Keratinocyte (primary cell): ENCODE results near the gene FUCA2. TPM values are rescaled to one million over a fixed set of nuclear protein-coding genes. Genes with fewer than 3 reads are reported as not detected.

ENCODE experiments used
- DNase-seq: peaks from one replicate; pipeline ENCODE4 v3.0.0-alpha.2; 2011; ENCODE audit warnings: low read depth, missing footprints, low spot score
- FAIRE-seq: peaks from 2 replicates; lab custom pipeline; 2011; peaks lifted over from hg19 to GRCh38; lab: Jason Lieb, UNC
- H2AFZ ChIP-seq: 2 replicates; pipeline ENCODE4 v1.6.0; 2012; ENCODE audit warnings: low read length, control low read depth, inconsistent platforms; ENCODE audit not compliant: control insufficient read depth
- H3K27ac ChIP-seq: 2 replicates; pipeline ENCODE4 v1.5.1; 2011; ENCODE audit warnings: low read length; ENCODE audit not compliant: control insufficient read depth, insufficient read depth
- H3K27me3 ChIP-seq: 3 replicates; pipeline ENCODE4 v1.6.0; 2011; ENCODE audit warnings: low read length; ENCODE audit not compliant: control insufficient read depth, insufficient read depth; ENCODE audit errors: extremely low read depth
- H3K36me3 ChIP-seq, 2 experiments: 2 replicates in 1 of 2; 3 replicates in 1 of 2; pipeline ENCODE4 v1.5.1; 2011; ENCODE audit warnings: low read length in 2 of 2, mild to moderate bottlenecking in 1 of 2; ENCODE audit not compliant: control insufficient read depth in 2 of 2, insufficient read depth in 2 of 2; ENCODE audit errors: extremely low read depth in 1 of 2
- H3K4me1 ChIP-seq: 3 replicates; pipeline ENCODE4 v1.5.1; 2011; ENCODE audit warnings: low read length; ENCODE audit not compliant: control insufficient read depth, insufficient read depth; ENCODE audit errors: extremely low read depth
- H3K4me2 ChIP-seq: 3 replicates; pipeline ENCODE4 v1.6.0; 2011; ENCODE audit warnings: low read depth, low read length; ENCODE audit not compliant: control insufficient read depth, insufficient read depth; ENCODE audit errors: extremely low read depth
- H3K4me3 ChIP-seq, 3 experiments: fragments of 200-600 bp in 1 of 3; sonication (generic) in 1 of 3; 2 replicates in 2 of 3; 3 replicates in 1 of 3; pipeline ENCODE4 v1.5.1; 2011 to 2016; ENCODE audit warnings: low read length in 3 of 3, mild to moderate bottlenecking in 3 of 3, control low read depth in 2 of 3, inconsistent platforms in 1 of 3, low read depth in 1 of 3, mixed read lengths in 1 of 3, mixed run types in 1 of 3, moderate library complexity in 1 of 3; ENCODE audit not compliant: control insufficient read depth in 2 of 3, insufficient read depth in 2 of 3; ENCODE audit errors: extremely low read depth in 1 of 3
- H3K79me2 ChIP-seq: 2 replicates; pipeline ENCODE4 v1.6.0; 2012; ENCODE audit warnings: low read length; ENCODE audit not compliant: control insufficient read depth, insufficient read depth
- H3K9ac ChIP-seq: 3 replicates; pipeline ENCODE4 v1.6.0; 2011; ENCODE audit warnings: low read length; ENCODE audit not compliant: control insufficient read depth, insufficient read depth; ENCODE audit errors: extremely low read depth
- H3K9me1 ChIP-seq: 3 replicates; pipeline ENCODE4 v1.6.0; 2011; ENCODE audit warnings: low read length; ENCODE audit not compliant: control insufficient read depth, insufficient read depth; ENCODE audit errors: extremely low read depth
- H3K9me3 ChIP-seq: 2 replicates; pipeline ENCODE4 v1.5.1; 2012; ENCODE audit warnings: low read depth, low read length; ENCODE audit not compliant: control insufficient read depth
- H4K20me1 ChIP-seq: 3 replicates; pipeline ENCODE4 v1.6.0; 2011; ENCODE audit warnings: low read length; ENCODE audit not compliant: control insufficient read depth, insufficient read depth; ENCODE audit errors: extremely low read depth
- EZH2 ChIP-seq: IDR thresholded peaks from one replicate; pipeline ENCODE4 v1.6.1; 2012; ENCODE audit warnings: inconsistent platforms, mild to moderate bottlenecking, low read length, moderate library complexity
- dilution Hi-C: fragments of 300-500 bp; cut with MboI; formaldehyde crosslinking; loops from one replicate; pipeline ENCODE4 v1.7.0; 2020; ENCODE audit warnings: low sequenced_read_pairs; ENCODE audit not compliant: extremely low pct_ligation_motif_present
- polyA plus RNA-seq, 5 experiments: library from polyadenylated mRNA; depleted of rRNA in 3 of 5; stranded (reverse) in 3 of 5; stranded (forward) in 1 of 5; unstranded in 1 of 5; fragments of >200 nt; gene quantifications; 1 replicate in 1 of 5; 2 replicates in 3 of 5; 3 replicates in 1 of 5; pipeline versions ENCODE4 v1.2.1 to v1.2.3, GENCODE V29; 2011 to 2012; ENCODE audit warnings: missing spikeins in 2 of 5, low read depth in 1 of 5, low replicate concordance in 1 of 5
- TF ChIP-seq, protein P1 (sequence below), 3 experiments: IDR thresholded peaks in 1 of 3; conservative IDR thresholded peaks in 1 of 3; optimal IDR thresholded peaks in 1 of 3; 2 replicates in 2 of 3; 3 replicates in 1 of 3; pipeline versions ENCODE3 to v1.5.1; 2011; ENCODE audit warnings: low read length in 3 of 3, mild to moderate bottlenecking in 3 of 3, moderate library complexity in 2 of 3, control low read depth in 1 of 3, inconsistent platforms in 1 of 3; ENCODE audit not compliant: insufficient read depth in 2 of 3; ENCODE audit errors: extremely low read depth in 1 of 3

The FUCA2 gene
- polyA plus RNA-seq, 1 donor (not counting 4 experiments of a cell fraction or from before 2014, with no cell fraction given) = 12.5 TPM

DNA sequence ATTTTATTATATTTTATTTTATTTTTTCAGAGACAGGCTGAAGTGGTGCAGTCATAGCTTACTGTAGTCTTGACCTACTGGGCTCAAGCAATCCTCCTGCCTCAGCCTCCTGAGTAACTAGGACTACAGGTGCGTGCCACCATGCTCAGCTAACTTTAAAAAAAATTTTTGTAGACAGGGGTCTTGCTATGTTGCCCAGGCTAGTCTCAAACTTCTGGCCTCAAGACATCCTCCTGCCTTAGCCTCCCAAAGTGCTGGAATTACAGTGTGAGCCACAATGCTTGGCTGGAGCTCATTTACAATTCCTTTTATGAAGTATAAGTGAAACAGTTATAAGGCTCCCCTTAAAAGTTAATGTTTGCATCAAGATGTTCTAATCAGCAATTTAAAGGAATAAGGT, 14.5 kb downstream of the FUCA2 start:
- Histone ChIP-seq H3K79me2 (no peaks in the 10 kb centered on the region), H3K9ac (no peak overlapping the region), H3K9me3 (no peaks in the 10 kb centered on the region), H4K20me1 (no peaks in the 10 kb centered on the region), H3K27ac (no peak overlapping the region), H2AFZ (no peak overlapping the region), H3K9me1 (no peaks in the 10 kb centered on the region), H3K4me2 (no peak overlapping the region), H3K4me3 (no peak overlapping the region), H3K4me1 (no peaks in the 10 kb centered on the region), H3K36me3 (peaks cover 0 to 1% of the 10 kb centered on the region in 2 experiments), H3K27me3 (no peaks in the 10 kb centered on the region)
- dilution Hi-C loops = no loop called here
- FAIRE-seq (no peak), DNase-seq (no peak)
- TF ChIP-seq, protein P1, sequence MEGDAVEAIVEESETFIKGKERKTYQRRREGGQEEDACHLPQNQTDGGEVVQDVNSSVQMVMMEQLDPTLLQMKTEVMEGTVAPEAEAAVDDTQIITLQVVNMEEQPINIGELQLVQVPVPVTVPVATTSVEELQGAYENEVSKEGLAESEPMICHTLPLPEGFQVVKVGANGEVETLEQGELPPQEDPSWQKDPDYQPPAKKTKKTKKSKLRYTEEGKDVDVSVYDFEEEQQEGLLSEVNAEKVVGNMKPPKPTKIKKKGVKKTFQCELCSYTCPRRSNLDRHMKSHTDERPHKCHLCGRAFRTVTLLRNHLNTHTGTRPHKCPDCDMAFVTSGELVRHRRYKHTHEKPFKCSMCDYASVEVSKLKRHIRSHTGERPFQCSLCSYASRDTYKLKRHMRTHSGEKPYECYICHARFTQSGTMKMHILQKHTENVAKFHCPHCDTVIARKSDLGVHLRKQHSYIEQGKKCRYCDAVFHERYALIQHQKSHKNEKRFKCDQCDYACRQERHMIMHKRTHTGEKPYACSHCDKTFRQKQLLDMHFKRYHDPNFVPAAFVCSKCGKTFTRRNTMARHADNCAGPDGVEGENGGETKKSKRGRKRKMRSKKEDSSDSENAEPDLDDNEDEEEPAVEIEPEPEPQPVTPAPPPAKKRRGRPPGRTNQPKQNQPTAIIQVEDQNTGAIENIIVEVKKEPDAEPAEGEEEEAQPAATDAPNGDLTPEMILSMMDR (optimal IDR thresholded peaks at IDR 0.05 in 1 of 3, IDR thresholded peaks at IDR 0.05 in 1 of 3, conservative IDR thresholded peaks at IDR 0.05 in 1 of 3; ENCODE audit: extremely low read depth in 1 of 3, insufficient read depth in 2 of 3, low read length in 3 of 3) = no peak
- TF ChIP-seq EZH2 = no peak

DNA sequence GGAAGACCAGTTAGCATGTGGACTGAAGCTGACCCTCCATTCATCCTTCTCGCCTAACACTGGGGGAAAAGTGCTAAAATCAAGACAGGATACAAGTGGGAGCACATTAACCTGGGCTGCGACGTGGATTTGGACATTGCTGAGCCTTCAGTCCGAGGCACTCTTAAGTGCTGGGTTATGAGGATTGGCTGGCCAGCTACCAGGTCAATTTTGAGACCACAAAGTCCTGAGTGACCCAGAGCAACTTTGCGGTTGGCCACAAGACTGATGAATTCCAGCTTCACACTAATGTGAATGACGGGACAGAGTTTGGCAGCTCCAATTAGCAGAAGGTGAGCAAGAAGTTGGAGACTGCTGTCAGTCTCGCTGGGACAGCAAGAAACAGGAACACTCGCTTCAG, 20.7 kb downstream of the FUCA2 start:
- no peaks in the 10 kb centered on the region for H3K9me1 ChIP-seq
- FAIRE-seq = no peak
- DNase-seq = no peak
- TF ChIP-seq EZH2 = no peak
- TF ChIP-seq, protein P1 (optimal IDR thresholded peaks at IDR 0.05 in 1 of 3, IDR thresholded peaks at IDR 0.05 in 1 of 3, conservative IDR thresholded peaks at IDR 0.05 in 1 of 3; ENCODE audit: extremely low read depth in 1 of 3, insufficient read depth in 2 of 3, low read length in 3 of 3) = no peak
- no peaks in the 10 kb centered on the region for H3K27me3 ChIP-seq
- no peaks in the 10 kb centered on the region for H3K4me1 ChIP-seq
- H3K9me3 ChIP-seq = no peaks in the 10 kb centered on the region
- H3K4me3 ChIP-seq = no peak overlapping the region
- no peak overlapping the region for H2AFZ ChIP-seq
- H3K27ac ChIP-seq = no peak overlapping the region
- peaks cover 3 to 7% of the 10 kb centered on the region in 2 experiments for H3K36me3 ChIP-seq
- H4K20me1 ChIP-seq = no peaks in the 10 kb centered on the region
- H3K79me2 ChIP-seq = no peaks in the 10 kb centered on the region
- dilution Hi-C loops = no loop called here
- no peak overlapping the region for H3K9ac ChIP-seq
- H3K4me2 ChIP-seq = no peak overlapping the region
